Neural progenitor cell (in vitro differentiated cells): Measurements from ENCODE around the gene ZNF142. TPM values are rescaled to one million over a fixed set of nuclear protein-coding genes. Genes with fewer than 3 reads are reported as not detected.

Source experiments
- DNase-seq: peaks from one replicate; pipeline ENCODE4 v3.0.0-alpha.2; 2016; ENCODE audit warnings: low spot score
- H2AFZ ChIP-seq: fragments of 200-600 bp; sonication (generic); replicated peaks from 2 replicates; pipeline ENCODE4 v1.6.1; 2016; ENCODE audit warnings: antibody characterized with exemption
- H3F3A ChIP-seq: fragments of 200-600 bp; sonication (generic); 2 replicates; pipeline ENCODE4 v1.6.1; 2016; ENCODE audit warnings: antibody characterized with exemption, low read depth
- H3K27ac ChIP-seq: fragments of 200-600 bp; sonication (generic); 2 replicates; pipeline ENCODE4 v1.5.1; 2016; ENCODE audit warnings: mild to moderate bottlenecking
- H3K27me3 ChIP-seq: fragments of 200-600 bp; sonication (generic); 2 replicates; pipeline ENCODE4 v1.6.1; 2016; ENCODE audit warnings: mild to moderate bottlenecking, moderate library complexity
- H3K36me3 ChIP-seq: fragments of 200-600 bp; sonication (generic); 2 replicates; pipeline ENCODE4 v1.5.1; 2016
- H3K4me1 ChIP-seq: fragments of 200-600 bp; sonication (generic); 2 replicates; pipeline ENCODE4 v1.6.1; 2016; ENCODE audit warnings: mixed run types
- H3K4me2 ChIP-seq: fragments of 200-600 bp; sonication (generic); 2 replicates; pipeline ENCODE4 v1.6.1; 2016
- H3K4me3 ChIP-seq: fragments of 200-600 bp; sonication (generic); 2 replicates; pipeline ENCODE4 v1.5.1; 2016
- H3K79me2 ChIP-seq: fragments of 200-600 bp; sonication (generic); 2 replicates; pipeline ENCODE4 v1.6.1; 2016; ENCODE audit warnings: low read depth
- H3K9ac ChIP-seq: fragments of 200-600 bp; sonication (generic); 2 replicates; pipeline ENCODE4 v1.6.1; 2016
- H3K9me3 ChIP-seq: fragments of 200-600 bp; sonication (generic); 2 replicates; pipeline ENCODE4 v1.5.1; 2016; ENCODE audit warnings: low read depth
- H4K20me1 ChIP-seq: fragments of 200-600 bp; sonication (generic); 2 replicates; pipeline ENCODE4 v1.6.1; 2016; ENCODE audit warnings: low read depth
- H3K27ac Mint-ChIP-seq: 3 replicates; pipeline ENCODE4 v1.8.0; 2021; ENCODE audit warnings: mixed read lengths
- H3K27me3 Mint-ChIP-seq: 2 replicates; pipeline ENCODE4 v1.8.0; 2022; ENCODE audit warnings: low read depth, mild to moderate bottlenecking, inconsistent platforms, moderate library complexity, mixed read lengths; ENCODE audit not compliant: insufficient read depth
- H3K36me3 Mint-ChIP-seq: 3 replicates; pipeline ENCODE4 v1.8.0; 2021; ENCODE audit warnings: mixed read lengths
- H3K4me1 Mint-ChIP-seq: 3 replicates; pipeline ENCODE4 v1.8.0; 2021; ENCODE audit warnings: mixed read lengths
- H3K4me3 Mint-ChIP-seq: 3 replicates; pipeline ENCODE4 v1.8.0; 2021; ENCODE audit warnings: mild to moderate bottlenecking, moderate library complexity, mixed read lengths
- H3K9me3 Mint-ChIP-seq: 3 replicates; pipeline ENCODE4 v1.8.0; 2020; ENCODE audit warnings: mixed read lengths
- EZH2 ChIP-seq: fragments of 200-600 bp; sonication (generic); IDR thresholded peaks from 2 replicates; pipeline ENCODE4 v1.6.1; 2017; ENCODE audit warnings: antibody characterized with exemption, mild to moderate bottlenecking, moderate library complexity
- EZH2phosphoT487 ChIP-seq: fragments of 200-600 bp; sonication (generic); IDR thresholded peaks from 2 replicates; pipeline ENCODE4 v1.6.1; 2017; ENCODE audit warnings: antibody characterized with exemption
- total RNA-seq: library from RNA; depleted of rRNA; stranded (reverse); fragments of >200 nt; gene quantifications from 2 replicates; pipeline ENCODE4 v1.2.3, GENCODE V29; 2015; ENCODE audit warnings: low replicate concordance
- TF ChIP-seq, protein P1 (sequence below): fragments of 200-600 bp; sonication (generic); IDR thresholded peaks from 2 replicates; pipeline ENCODE4 v1.5.1; 2017; ENCODE audit warnings: antibody characterized with exemption, mild to moderate bottlenecking

Gene ZNF142
- total RNA-seq, 1 donor from 2014 or later: 3.3 TPM

DNA sequence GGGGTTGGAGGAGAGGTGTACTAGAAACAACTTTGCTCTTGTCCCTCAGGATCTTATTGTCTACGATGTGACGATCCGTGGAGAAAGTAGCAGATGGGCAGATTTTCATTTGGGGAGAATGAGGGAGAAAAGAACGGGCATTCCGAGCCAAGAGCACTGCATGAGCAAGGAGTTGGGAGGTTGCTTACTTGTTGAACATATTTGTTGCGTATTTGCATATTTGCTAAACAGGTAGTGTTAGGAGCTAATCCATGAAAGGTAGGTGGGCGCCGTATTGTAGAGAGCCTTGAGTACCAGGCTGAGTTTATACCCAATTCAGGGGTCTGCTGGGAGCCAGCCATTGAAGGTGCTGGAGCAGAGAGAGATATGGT lies 550 bp upstream of the ZNF142 start:
- Mint-ChIP-seq H3K9me3 (no peaks in the 10 kb centered on the region), H3K27me3 (peaks cover 9% of the 10 kb centered on the region), H3K27ac (no peak overlapping the region), H3K4me1 (peaks cover 23% of the 10 kb centered on the region), H3K4me3 (peak overlapping the region; percentile 99), H3K36me3 (peaks cover 21% of the 10 kb centered on the region)
- DNase-seq: no peak
- Histone ChIP-seq H3K4me3 (peak overlapping the region; percentile 95), H3K27ac (no peak overlapping the region), H3K4me1 (peaks cover 3% of the 10 kb centered on the region), H3K4me2 (peak overlapping the region; percentile 97), H3K9me3 (no peaks in the 10 kb centered on the region), H4K20me1 (no peaks in the 10 kb centered on the region), H2AFZ (peak overlapping the region; percentile 97), H3K9ac (peak overlapping the region; percentile 29), H3K36me3 (peaks cover 4% of the 10 kb centered on the region), H3F3A (peaks cover 9% of the 10 kb centered on the region), H3K27me3 (no peaks in the 10 kb centered on the region), H3K79me2 (peaks cover 26% of the 10 kb centered on the region)
- no peak for TF ChIP-seq EZH2phosphoT487

DNA sequence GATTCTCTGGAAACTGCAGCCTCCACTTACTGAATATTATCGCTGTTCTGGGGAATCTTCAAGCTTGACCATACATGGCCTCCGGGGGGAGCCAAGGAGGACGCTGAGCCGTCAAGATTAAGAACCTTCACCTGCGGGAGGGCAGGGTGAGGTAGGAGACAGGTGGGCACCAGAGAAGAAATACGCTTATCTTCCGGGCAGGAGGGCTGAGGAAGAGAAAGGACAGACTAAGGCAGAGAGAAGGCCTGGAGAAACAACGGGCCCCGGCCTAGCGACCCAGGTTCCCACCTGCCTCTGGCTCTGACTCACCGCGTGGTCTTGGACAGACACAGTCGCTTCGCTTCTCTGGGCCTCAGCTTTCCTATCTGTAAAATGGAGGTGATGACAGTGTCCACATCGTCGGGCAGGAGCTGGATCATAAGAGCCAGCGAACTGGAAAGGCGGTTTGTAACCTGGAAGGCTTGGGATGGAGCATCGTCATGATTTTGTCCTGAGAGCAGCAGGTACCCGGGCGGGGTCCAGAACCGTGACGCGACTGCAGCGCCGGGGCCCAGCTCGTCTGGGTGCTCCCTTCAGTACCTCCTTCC lies 659 bp downstream of the ZNF142 start:
- Mint-ChIP-seq H3K27me3 (peaks cover 9% of the 10 kb centered on the region), H3K9me3 (no peaks in the 10 kb centered on the region), H3K4me1 (peaks cover 23% of the 10 kb centered on the region), H3K4me3 (peak overlapping the region; percentile 99), H3K36me3 (peaks cover 14% of the 10 kb centered on the region), H3K27ac (peak overlapping the region; percentile 48)
- peak; percentile 70 for DNase-seq
- H3K36me3 ChIP-seq: peaks cover 4% of the 10 kb centered on the region
- H3K27ac ChIP-seq: peak overlapping the region; percentile 69
- peak overlapping the region; percentile 95 for H3K4me3 ChIP-seq
- peak overlapping the region; percentile 77 for H3K9ac ChIP-seq
- peaks cover 9% of the 10 kb centered on the region for H3F3A ChIP-seq
- peaks cover 26% of the 10 kb centered on the region for H3K79me2 ChIP-seq
- H4K20me1 ChIP-seq: no peaks in the 10 kb centered on the region
- H2AFZ ChIP-seq: peak overlapping the region; percentile 97
- no peak for TF ChIP-seq EZH2
- TF ChIP-seq, protein P1, sequence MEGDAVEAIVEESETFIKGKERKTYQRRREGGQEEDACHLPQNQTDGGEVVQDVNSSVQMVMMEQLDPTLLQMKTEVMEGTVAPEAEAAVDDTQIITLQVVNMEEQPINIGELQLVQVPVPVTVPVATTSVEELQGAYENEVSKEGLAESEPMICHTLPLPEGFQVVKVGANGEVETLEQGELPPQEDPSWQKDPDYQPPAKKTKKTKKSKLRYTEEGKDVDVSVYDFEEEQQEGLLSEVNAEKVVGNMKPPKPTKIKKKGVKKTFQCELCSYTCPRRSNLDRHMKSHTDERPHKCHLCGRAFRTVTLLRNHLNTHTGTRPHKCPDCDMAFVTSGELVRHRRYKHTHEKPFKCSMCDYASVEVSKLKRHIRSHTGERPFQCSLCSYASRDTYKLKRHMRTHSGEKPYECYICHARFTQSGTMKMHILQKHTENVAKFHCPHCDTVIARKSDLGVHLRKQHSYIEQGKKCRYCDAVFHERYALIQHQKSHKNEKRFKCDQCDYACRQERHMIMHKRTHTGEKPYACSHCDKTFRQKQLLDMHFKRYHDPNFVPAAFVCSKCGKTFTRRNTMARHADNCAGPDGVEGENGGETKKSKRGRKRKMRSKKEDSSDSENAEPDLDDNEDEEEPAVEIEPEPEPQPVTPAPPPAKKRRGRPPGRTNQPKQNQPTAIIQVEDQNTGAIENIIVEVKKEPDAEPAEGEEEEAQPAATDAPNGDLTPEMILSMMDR: peak; percentile 60
- no peaks in the 10 kb centered on the region for H3K27me3 ChIP-seq
- no peaks in the 10 kb centered on the region for H3K9me3 ChIP-seq
- peaks cover 3% of the 10 kb centered on the region for H3K4me1 ChIP-seq
- H3K4me2 ChIP-seq: peak overlapping the region; percentile 97

DNA sequence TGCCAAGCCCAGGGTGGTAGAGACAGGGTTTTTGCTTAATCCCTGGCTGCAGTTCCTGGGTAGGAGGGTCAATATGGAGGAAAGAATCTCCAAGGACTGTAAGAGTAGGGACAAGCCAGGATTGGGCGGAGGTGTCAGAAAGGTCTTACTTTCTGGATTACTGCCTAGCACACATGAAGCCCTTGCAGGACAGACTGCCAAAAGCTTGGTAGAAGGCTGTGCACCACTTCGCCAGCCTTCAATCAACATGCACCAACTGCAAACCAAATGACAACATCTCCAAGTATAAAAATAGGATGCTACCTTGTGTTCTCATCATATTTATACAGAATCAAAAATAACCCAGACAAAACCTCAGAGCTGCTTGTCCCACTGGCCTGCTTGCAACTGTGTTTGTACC lies 3.7 kb downstream of the ZNF142 start:
- peaks cover 14% of the 10 kb centered on the region for H3K36me3 Mint-ChIP-seq
- H3K27me3 Mint-ChIP-seq: peaks cover 5% of the 10 kb centered on the region
- Histone ChIP-seq H3F3A (peaks cover 9% of the 10 kb centered on the region), H3K4me2 (no peak overlapping the region), H2AFZ (no peak overlapping the region), H3K27ac (no peak overlapping the region), H3K4me3 (no peak overlapping the region), H4K20me1 (no peaks in the 10 kb centered on the region), H3K9ac (no peak overlapping the region), H3K36me3 (peaks cover 4% of the 10 kb centered on the region), H3K4me1 (peaks cover 3% of the 10 kb centered on the region), H3K27me3 (no peaks in the 10 kb centered on the region), H3K9me3 (no peaks in the 10 kb centered on the region), H3K79me2 (peaks cover 26% of the 10 kb centered on the region)
- DNase-seq: no peak
- no peak overlapping the region for H3K27ac Mint-ChIP-seq
- H3K4me1 Mint-ChIP-seq: peaks cover 23% of the 10 kb centered on the region
- no peak overlapping the region for H3K4me3 Mint-ChIP-seq
- TF ChIP-seq, protein P1: no peak
- no peak for TF ChIP-seq EZH2
- H3K9me3 Mint-ChIP-seq: no peaks in the 10 kb centered on the region

DNA sequence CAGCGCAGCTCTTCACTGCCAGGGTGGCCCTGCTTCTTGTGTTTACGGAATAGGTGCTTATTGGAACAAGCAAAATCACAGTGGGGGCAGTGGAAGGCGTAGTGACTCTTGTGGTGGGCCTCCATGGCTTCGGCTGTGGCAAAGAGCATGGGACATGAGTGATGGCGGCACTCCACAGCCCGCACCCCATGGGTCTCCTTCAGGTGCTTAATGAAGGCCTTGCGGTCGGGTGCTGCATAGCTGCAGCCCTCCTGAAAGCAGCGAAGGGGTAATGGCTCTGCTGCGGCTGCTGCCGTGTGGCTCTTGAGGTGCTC lies 10.7 kb downstream of the ZNF142 start:
- Histone ChIP-seq H3K4me1 (no peaks in the 10 kb centered on the region), H2AFZ (no peak overlapping the region), H3K27ac (no peak overlapping the region), H3K36me3 (peaks cover 4% of the 10 kb centered on the region), H3K9ac (no peak overlapping the region), H3K4me2 (no peak overlapping the region), H3K4me3 (no peak overlapping the region), H4K20me1 (peaks cover 7% of the 10 kb centered on the region), H3K9me3 (no peaks in the 10 kb centered on the region), H3K27me3 (no peaks in the 10 kb centered on the region), H3F3A (peaks cover 11% of the 10 kb centered on the region), H3K79me2 (peaks cover 4% of the 10 kb centered on the region)
- no peak for DNase-seq
- Mint-ChIP-seq H3K27ac (no peak overlapping the region), H3K27me3 (no peaks in the 10 kb centered on the region), H3K36me3 (peaks cover 28% of the 10 kb centered on the region), H3K9me3 (no peaks in the 10 kb centered on the region), H3K4me1 (no peaks in the 10 kb centered on the region), H3K4me3 (no peak overlapping the region)
- TF ChIP-seq EZH2: no peak
- TF ChIP-seq EZH2phosphoT487: no peak
- TF ChIP-seq, protein P1: no peak
